Measurements from ENCODE around the gene RXRB. TPM values are rescaled to one million over a fixed set of nuclear protein-coding genes. Genes with fewer than 3 reads are reported as not detected.

RXRB gene
- total and polyA plus RNA-seq, 2 of the 13 experiments (the other 11 are each of a cell fraction or from before 2014, with no cell fraction given), result 26.7 to 55.7 TPM

DNA sequence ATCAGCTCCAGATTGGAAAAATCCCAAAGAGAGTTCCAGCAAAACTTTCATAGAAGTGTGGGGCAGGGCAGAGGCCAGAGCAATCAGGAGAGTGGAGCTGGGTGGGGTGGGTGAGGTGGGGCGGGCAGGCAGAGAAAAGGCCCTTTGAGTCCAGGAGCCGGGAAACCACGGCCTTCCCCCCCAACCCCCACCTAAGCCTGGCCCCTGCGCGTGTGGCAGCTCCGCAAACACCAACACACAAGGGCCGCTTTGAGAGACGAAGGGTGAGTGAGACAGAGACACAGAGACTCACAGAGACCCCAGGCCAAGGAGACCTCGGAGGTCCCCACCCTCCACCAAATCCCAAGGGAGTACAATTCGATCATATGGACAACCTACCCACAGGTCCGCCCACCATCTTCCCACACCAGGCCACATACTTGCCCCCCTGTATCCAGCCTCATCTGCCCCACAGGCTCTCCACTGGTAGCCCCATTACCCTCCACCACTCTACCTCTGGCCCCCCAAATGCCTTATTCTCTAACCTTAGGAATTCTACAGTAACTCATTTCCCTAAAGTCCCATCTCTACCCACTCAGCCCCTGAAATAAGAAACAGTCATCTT, 9.9 kb downstream of the RXRB start (continued):
- TF ChIP-seq TAF1 (CRISPR knock-in tag; IDR thresholded peaks at IDR 0.05), result no peak
- peak; percentile 45 for TF ChIP-seq HNRNPLL (IDR thresholded peaks at IDR 0.05; ENCODE audit: low read depth, low read length, poor library complexity, severe bottlenecking)
- TF ChIP-seq IRF2 (CRISPR knock-in tag; IDR thresholded peaks at IDR 0.05), result no peak
- TF ChIP-seq ZNF230 (CRISPR knock-in tag; IDR thresholded peaks at IDR 0.05), result no peak
- no peak for TF ChIP-seq TGIF2 (CRISPR knock-in tag; IDR thresholded peaks at IDR 0.05)
- TF ChIP-seq, protein P1, sequence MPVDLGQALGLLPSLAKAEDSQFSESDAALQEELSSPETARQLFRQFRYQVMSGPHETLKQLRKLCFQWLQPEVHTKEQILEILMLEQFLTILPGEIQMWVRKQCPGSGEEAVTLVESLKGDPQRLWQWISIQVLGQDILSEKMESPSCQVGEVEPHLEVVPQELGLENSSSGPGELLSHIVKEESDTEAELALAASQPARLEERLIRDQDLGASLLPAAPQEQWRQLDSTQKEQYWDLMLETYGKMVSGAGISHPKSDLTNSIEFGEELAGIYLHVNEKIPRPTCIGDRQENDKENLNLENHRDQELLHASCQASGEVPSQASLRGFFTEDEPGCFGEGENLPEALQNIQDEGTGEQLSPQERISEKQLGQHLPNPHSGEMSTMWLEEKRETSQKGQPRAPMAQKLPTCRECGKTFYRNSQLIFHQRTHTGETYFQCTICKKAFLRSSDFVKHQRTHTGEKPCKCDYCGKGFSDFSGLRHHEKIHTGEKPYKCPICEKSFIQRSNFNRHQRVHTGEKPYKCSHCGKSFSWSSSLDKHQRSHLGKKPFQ (CRISPR knock-in tag; IDR thresholded peaks at IDR 0.05; ENCODE audit: insufficient replicate concordance), result no peak
- no peak for TF ChIP-seq ZNF782 (CRISPR knock-in tag; IDR thresholded peaks at IDR 0.05; ENCODE audit: borderline replicate concordance)
- no peak for TF ChIP-seq XRCC5 (optimal IDR thresholded peaks at IDR 0.05; ENCODE audit: low read length)
- no peak for TF ChIP-seq ZNF207 (IDR thresholded peaks at IDR 0.05; ENCODE audit: borderline replicate concordance)
- TF ChIP-seq ZBTB7B (CRISPR knock-in tag; IDR thresholded peaks at IDR 0.05), result peak; percentile 50; the same call in 1 of the 2 replicates
- TF ChIP-seq ARHGAP35 (CRISPR knock-in tag; IDR thresholded peaks at IDR 0.05; ENCODE audit: borderline replicate concordance), result no peak
- no peak for TF ChIP-seq IRX3 (CRISPR knock-in tag; IDR thresholded peaks at IDR 0.05; ENCODE audit: borderline replicate concordance, low read depth)
- TF ChIP-seq ESRRA (CRISPR knock-in tag; IDR thresholded peaks at IDR 0.05; ENCODE audit: low read depth), result no peak
- no peak for TF ChIP-seq ZBTB20 (CRISPR knock-in tag; IDR thresholded peaks at IDR 0.05; ENCODE audit: borderline replicate concordance, low read depth)
- no peak for TF ChIP-seq MBNL3 (CRISPR knock-in tag; conservative IDR thresholded peaks at IDR 0.05)
- TF ChIP-seq SP2 (CRISPR knock-in tag; IDR thresholded peaks at IDR 0.05), result no peak
- no peak for TF ChIP-seq ADNP (CRISPR knock-in tag; IDR thresholded peaks at IDR 0.05)
- TF ChIP-seq ZNF446 (CRISPR knock-in tag; IDR thresholded peaks at IDR 0.05), result no peak
- TF ChIP-seq, protein P2, sequence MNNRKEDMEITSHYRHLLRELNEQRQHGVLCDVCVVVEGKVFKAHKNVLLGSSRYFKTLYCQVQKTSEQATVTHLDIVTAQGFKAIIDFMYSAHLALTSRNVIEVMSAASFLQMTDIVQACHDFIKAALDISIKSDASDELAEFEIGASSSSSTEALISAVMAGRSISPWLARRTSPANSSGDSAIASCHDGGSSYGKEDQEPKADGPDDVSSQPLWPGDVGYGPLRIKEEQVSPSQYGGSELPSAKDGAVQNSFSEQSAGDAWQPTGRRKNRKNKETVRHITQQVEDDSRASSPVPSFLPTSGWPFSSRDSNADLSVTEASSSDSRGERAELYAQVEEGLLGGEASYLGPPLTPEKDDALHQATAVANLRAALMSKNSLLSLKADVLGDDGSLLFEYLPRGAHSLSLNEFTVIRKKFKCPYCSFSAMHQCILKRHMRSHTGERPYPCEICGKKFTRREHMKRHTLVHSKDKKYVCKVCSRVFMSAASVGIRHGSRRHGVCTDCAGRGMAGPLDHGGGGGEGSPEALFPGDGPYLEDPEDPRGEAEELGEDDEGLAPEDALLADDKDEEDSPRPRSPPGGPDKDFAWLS (CRISPR knock-in tag; IDR thresholded peaks at IDR 0.05; ENCODE audit: borderline replicate concordance), result no peak
- TF ChIP-seq, protein P3, sequence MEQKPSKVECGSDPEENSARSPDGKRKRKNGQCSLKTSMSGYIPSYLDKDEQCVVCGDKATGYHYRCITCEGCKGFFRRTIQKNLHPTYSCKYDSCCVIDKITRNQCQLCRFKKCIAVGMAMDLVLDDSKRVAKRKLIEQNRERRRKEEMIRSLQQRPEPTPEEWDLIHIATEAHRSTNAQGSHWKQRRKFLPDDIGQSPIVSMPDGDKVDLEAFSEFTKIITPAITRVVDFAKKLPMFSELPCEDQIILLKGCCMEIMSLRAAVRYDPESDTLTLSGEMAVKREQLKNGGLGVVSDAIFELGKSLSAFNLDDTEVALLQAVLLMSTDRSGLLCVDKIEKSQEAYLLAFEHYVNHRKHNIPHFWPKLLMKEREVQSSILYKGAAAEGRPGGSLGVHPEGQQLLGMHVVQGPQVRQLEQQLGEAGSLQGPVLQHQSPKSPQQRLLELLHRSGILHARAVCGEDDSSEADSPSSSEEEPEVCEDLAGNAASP (CRISPR knock-in tag; IDR thresholded peaks at IDR 0.05; ENCODE audit: borderline replicate concordance), result peak; percentile 43; the same call in 1 of the 2 replicates
- peak; percentile 28; the same call in 1 of the 2 replicates for TF ChIP-seq HMG20A (CRISPR knock-in tag; IDR thresholded peaks at IDR 0.05; ENCODE audit: borderline replicate concordance)
- no peak for TF ChIP-seq MAFF (IDR thresholded peaks at IDR 0.05; ENCODE audit: low read depth, low read length)
- TF ChIP-seq, protein P4, sequence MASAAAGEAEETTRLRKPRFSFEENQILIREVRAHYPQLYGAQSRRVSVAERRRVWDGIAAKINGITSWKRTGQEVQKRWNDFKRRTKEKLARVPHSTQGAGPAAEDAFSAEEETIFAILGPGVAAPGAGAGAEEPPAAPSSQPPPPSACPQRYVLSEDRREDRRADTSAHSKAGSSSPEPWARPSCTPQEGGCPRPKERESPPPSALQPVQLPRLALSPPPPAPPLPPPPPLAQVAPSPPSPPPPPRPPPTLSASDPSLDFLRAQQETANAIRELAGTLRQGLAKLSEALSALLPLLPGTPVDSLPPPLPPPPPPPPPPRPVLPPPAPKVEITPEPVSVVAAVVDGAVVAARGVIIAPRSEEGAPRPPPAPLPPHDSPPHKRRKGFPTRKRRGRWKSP (CRISPR knock-in tag; IDR thresholded peaks at IDR 0.05), result no peak
- peak; percentile 54; the same call in 1 of the 2 replicates for TF ChIP-seq TBX2 (CRISPR knock-in tag; IDR thresholded peaks at IDR 0.05; ENCODE audit: borderline replicate concordance)
- no peak for TF ChIP-seq ARID2 (CRISPR knock-in tag; IDR thresholded peaks at IDR 0.05; ENCODE audit: borderline replicate concordance)
